HCT116 (cell line): Measurements from ENCODE around the gene ANKDD1A. TPM values are rescaled to one million over a fixed set of nuclear protein-coding genes. Genes with fewer than 3 reads are reported as not detected.

Source experiments
- total RNA-seq: library from RNA; stranded (reverse); gene quantifications from one replicate; pipeline ENCODE4 v1.2.1, GENCODE V29; 2021; ENCODE audit not compliant: unreplicated experiment

Gene ANKDD1A
- total RNA-seq, 1 experiment from 2014 or later, result 8.1 TPM

Other genes with a start within 250 kb of the ANKDD1A start
- gene RBPMS2, start 136.3 kb upstream of the ANKDD1A start, total RNA-seq, result 11.6 TPM
- gene PIF1, start 86.3 kb upstream of the ANKDD1A start, total RNA-seq, result 34.9 TPM
- 8.0 TPM for gene PLEKHO2, start 70.0 kb upstream of the ANKDD1A start, total RNA-seq
- 72.7 TPM for gene SPG21, start 78.0 kb downstream of the ANKDD1A start, total RNA-seq
- gene MTFMT, start 117.7 kb downstream of the ANKDD1A start, total RNA-seq, result 30.4 TPM
- gene SLC51B, start 133.5 kb downstream of the ANKDD1A start, total RNA-seq, result not detected
- 0.25 TPM for gene RASL12, start 156.1 kb downstream of the ANKDD1A start, total RNA-seq
- gene KBTBD13, start 164.8 kb downstream of the ANKDD1A start, total RNA-seq, result not detected
- gene UBAP1L, start 203.3 kb downstream of the ANKDD1A start, total RNA-seq, result 4.0 TPM
- gene PDCD7, start 221.9 kb downstream of the ANKDD1A start, total RNA-seq, result 31.6 TPM